Astrocyte (in vitro differentiated cells and primary cell): Measurements from ENCODE around the gene CST9. TPM values are rescaled to one million over a fixed set of nuclear protein-coding genes. Genes with fewer than 3 reads are reported as not detected.

Experiments
- DNase-seq: peaks from one replicate; pipeline ENCODE4 v3.0.0-alpha.2; 2010; ENCODE audit warnings: low read depth
- FAIRE-seq: peaks from 2 replicates; lab custom pipeline; 2011; peaks lifted over from hg19 to GRCh38; lab: Jason Lieb, UNC
- H2AFZ ChIP-seq: 2 replicates; pipeline ENCODE4 v1.6.0; 2012; ENCODE audit warnings: low read depth, low read length, inconsistent platforms
- H3K27ac ChIP-seq: 2 replicates; pipeline ENCODE4 v1.5.1; 2011; ENCODE audit warnings: low read depth, low read length, inconsistent platforms
- H3K27me3 ChIP-seq: 2 replicates; pipeline ENCODE4 v1.6.0; 2011; ENCODE audit warnings: low read length, inconsistent platforms; ENCODE audit not compliant: insufficient read depth
- H3K36me3 ChIP-seq: 2 replicates; pipeline ENCODE4 v1.5.1; 2011; ENCODE audit warnings: low read length, inconsistent platforms; ENCODE audit not compliant: insufficient read depth
- H3K4me1 ChIP-seq: 2 replicates; pipeline ENCODE4 v1.5.1; 2011; ENCODE audit warnings: low read length, inconsistent platforms; ENCODE audit not compliant: insufficient read depth
- H3K4me2 ChIP-seq: 2 replicates; pipeline ENCODE4 v1.6.0; 2012; ENCODE audit warnings: low read length, inconsistent platforms
- H3K4me3 ChIP-seq: 2 replicates; pipeline ENCODE4 v1.5.1; 2011; ENCODE audit warnings: low read depth, mild to moderate bottlenecking, low read length, inconsistent platforms; ENCODE audit not compliant: insufficient read depth
- H3K79me2 ChIP-seq: 2 replicates; pipeline ENCODE4 v1.6.0; 2012; ENCODE audit warnings: mild to moderate bottlenecking, low read length, inconsistent platforms; ENCODE audit not compliant: insufficient read depth
- H3K9ac ChIP-seq: 2 replicates; pipeline ENCODE4 v1.6.0; 2012; ENCODE audit warnings: mild to moderate bottlenecking, low read length, inconsistent platforms
- H3K9me3 ChIP-seq: 2 replicates; pipeline ENCODE4 v1.5.1; 2012; ENCODE audit warnings: low read depth, mild to moderate bottlenecking, low read length, inconsistent platforms; ENCODE audit not compliant: insufficient read depth
- H4K20me1 ChIP-seq: 2 replicates; pipeline ENCODE4 v1.6.0; 2012; ENCODE audit warnings: low read length, inconsistent platforms; ENCODE audit not compliant: insufficient read depth
- H3K27ac Mint-ChIP-seq: one replicate; pipeline ENCODE4 v1.8.0; 2021; ENCODE audit warnings: mild to moderate bottlenecking, mixed read lengths; ENCODE audit not compliant: unreplicated experiment
- H3K27me3 Mint-ChIP-seq: one replicate; pipeline ENCODE4 v1.8.0; 2021; ENCODE audit warnings: low read depth, mixed read lengths; ENCODE audit not compliant: unreplicated experiment
- H3K36me3 Mint-ChIP-seq: one replicate; pipeline ENCODE4 v1.8.0; 2021; ENCODE audit warnings: low read depth, mixed read lengths; ENCODE audit not compliant: unreplicated experiment
- H3K4me1 Mint-ChIP-seq: one replicate; pipeline ENCODE4 v1.8.0; 2021; ENCODE audit warnings: low read depth, mixed read lengths; ENCODE audit not compliant: unreplicated experiment
- H3K4me3 Mint-ChIP-seq: one replicate; pipeline ENCODE4 v1.8.0; 2021; ENCODE audit warnings: mild to moderate bottlenecking, moderate library complexity, mixed read lengths; ENCODE audit not compliant: unreplicated experiment
- H3K9me3 Mint-ChIP-seq: one replicate; pipeline ENCODE4 v1.8.0; 2021; ENCODE audit warnings: mild to moderate bottlenecking, mixed read lengths; ENCODE audit not compliant: unreplicated experiment
- CTCF ChIP-seq: IDR thresholded peaks from 2 replicates; pipeline ENCODE4 v1.5.1; 2011; ENCODE audit warnings: low read depth, mild to moderate bottlenecking, inconsistent platforms, low read length, moderate library complexity; ENCODE audit not compliant: insufficient read depth
- EZH2 ChIP-seq: IDR thresholded peaks from 2 replicates; pipeline ENCODE4 v1.6.1; 2012; ENCODE audit warnings: mild to moderate bottlenecking, low read length, inconsistent platforms; ENCODE audit not compliant: insufficient read depth
- total RNA-seq: library from RNA; stranded (reverse); gene quantifications from 2 replicates; pipeline ENCODE4 v1.2.1, GENCODE V29; 2021

CST9 gene
- total RNA-seq, 1 donor from 2014 or later = not detected

DNA sequence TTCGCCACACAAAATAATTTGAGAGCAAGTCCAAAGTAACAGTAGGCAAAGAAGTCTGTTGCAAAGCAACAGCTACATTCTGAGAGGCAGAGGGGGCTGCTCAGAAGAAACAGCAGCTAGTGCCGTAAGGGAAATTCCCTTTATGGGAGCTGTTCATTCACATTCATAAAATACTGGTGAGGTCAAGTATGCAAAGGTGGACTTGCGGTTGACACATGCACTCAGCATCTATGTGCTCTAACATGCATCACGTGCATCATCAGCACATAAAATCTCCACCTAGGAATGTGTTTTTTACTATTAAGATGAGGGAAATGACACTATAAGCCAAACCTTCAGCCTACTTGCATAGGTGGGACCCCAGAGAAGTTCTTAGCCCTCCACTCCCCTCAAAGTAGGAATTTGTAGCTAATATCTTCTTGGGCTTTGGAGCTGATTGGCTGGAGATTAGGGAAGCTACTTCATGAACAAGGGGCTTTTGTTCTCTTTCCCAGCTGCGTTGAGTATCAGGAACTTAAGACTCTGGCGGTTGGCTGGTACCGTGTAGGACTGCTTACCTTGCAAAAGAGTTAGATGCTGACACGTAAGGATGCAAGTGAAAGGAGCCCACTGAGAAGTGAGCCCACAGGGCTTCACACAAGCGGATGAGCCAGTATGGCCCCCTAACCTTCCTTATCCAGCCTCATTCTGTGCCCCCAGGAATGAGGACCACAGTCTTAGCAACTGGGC lies 19.7 kb upstream of the CST9 start:
- DNase-seq (no peak), FAIRE-seq (no peak)
- no peaks in the 10 kb centered on the region for H3K27me3 Mint-ChIP-seq
- H3K36me3 Mint-ChIP-seq = peaks cover 4% of the 10 kb centered on the region
- no peaks in the 10 kb centered on the region for H3K36me3 ChIP-seq
- no peaks in the 10 kb centered on the region for H3K9me3 ChIP-seq
- no peak overlapping the region for H3K27ac ChIP-seq
- no peaks in the 10 kb centered on the region for H3K79me2 ChIP-seq
- H3K9me3 Mint-ChIP-seq = peaks cover 5% of the 10 kb centered on the region
- no peak overlapping the region for H3K4me3 Mint-ChIP-seq
- no peak overlapping the region for H3K9ac ChIP-seq
- no peak overlapping the region for H2AFZ ChIP-seq
- H3K27me3 ChIP-seq = no peaks in the 10 kb centered on the region
- H3K27ac Mint-ChIP-seq = no peak overlapping the region
- no peak overlapping the region for H3K4me3 ChIP-seq
- no peak overlapping the region for H3K4me2 ChIP-seq
- H3K4me1 ChIP-seq = peaks cover 19% of the 10 kb centered on the region
- H4K20me1 ChIP-seq = no peaks in the 10 kb centered on the region
- TF ChIP-seq EZH2 (no peak), CTCF (no peak)
- peaks cover 36% of the 10 kb centered on the region for H3K4me1 Mint-ChIP-seq

DNA sequence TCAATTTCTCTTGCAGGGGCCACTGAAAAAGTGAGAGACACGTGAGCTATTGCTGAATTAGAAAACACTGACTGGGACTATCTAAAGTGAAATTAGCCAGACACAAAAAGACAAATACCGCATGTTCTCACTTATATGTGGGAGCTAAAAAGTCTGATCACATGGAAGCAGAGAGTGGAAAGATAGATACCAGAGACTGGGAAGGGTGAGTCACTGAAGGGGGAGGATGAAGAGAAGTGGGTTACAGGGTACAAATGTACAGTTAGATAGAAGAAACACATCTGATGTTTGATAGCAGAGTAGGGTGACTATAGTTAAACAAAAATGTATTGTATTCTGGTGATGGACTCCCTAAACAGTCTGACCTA lies 18.6 kb upstream of the CST9 start:
- Histone ChIP-seq H3K4me2 (no peak overlapping the region), H3K4me3 (no peak overlapping the region), H3K79me2 (no peaks in the 10 kb centered on the region), H4K20me1 (no peaks in the 10 kb centered on the region), H3K4me1 (peaks cover 14% of the 10 kb centered on the region), H3K27me3 (no peaks in the 10 kb centered on the region), H2AFZ (no peak overlapping the region), H3K9ac (no peak overlapping the region), H3K36me3 (no peaks in the 10 kb centered on the region), H3K9me3 (no peaks in the 10 kb centered on the region), H3K27ac (no peak overlapping the region)
- peaks cover 2% of the 10 kb centered on the region for H3K9me3 Mint-ChIP-seq
- H3K27ac Mint-ChIP-seq = no peak overlapping the region
- no peak for TF ChIP-seq CTCF
- no peak for TF ChIP-seq EZH2
- DNase-seq = no peak
- peaks cover 4% of the 10 kb centered on the region for H3K36me3 Mint-ChIP-seq
- FAIRE-seq = no peak
- H3K4me1 Mint-ChIP-seq = peaks cover 36% of the 10 kb centered on the region
- peaks cover 2% of the 10 kb centered on the region for H3K27me3 Mint-ChIP-seq
- no peak overlapping the region for H3K4me3 Mint-ChIP-seq

DNA sequence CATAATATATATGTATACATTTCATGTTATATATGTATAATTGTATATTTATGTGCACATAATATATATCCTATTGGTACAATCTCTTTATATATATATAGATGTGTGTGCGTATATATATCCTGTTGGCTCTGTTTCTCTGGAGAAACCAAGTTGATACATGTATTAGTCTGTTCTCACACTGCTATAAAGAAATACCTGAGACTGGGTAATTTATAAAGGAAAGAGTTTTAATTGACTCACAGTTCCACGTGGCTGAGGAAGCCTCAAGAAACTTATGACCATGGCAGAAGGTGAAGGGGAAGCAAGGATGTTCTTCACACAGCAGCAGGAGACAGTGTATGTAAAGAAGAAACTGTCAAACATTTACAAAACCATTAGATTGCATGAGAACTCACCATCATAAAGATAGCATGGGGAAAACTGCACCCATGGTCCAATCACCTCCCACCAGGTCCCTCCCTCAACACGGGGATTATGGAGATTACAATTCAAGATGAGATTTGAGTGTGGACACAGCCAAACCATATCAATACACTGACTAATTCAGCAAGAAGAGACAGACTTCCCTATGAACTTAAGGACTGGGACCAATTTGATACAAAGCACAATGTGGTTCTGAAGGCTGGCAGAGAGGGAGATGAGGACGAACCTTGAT lies 18.1 kb upstream of the CST9 start:
- Histone ChIP-seq H4K20me1 (no peaks in the 10 kb centered on the region), H2AFZ (no peak overlapping the region), H3K27me3 (no peaks in the 10 kb centered on the region), H3K79me2 (no peaks in the 10 kb centered on the region), H3K4me3 (no peak overlapping the region), H3K9ac (no peak overlapping the region), H3K9me3 (no peaks in the 10 kb centered on the region), H3K36me3 (no peaks in the 10 kb centered on the region), H3K4me1 (peaks cover 9% of the 10 kb centered on the region), H3K27ac (no peak overlapping the region), H3K4me2 (no peak overlapping the region)
- H3K4me1 Mint-ChIP-seq = peaks cover 34% of the 10 kb centered on the region
- peaks cover 2% of the 10 kb centered on the region for H3K9me3 Mint-ChIP-seq
- TF ChIP-seq EZH2 = no peak
- TF ChIP-seq CTCF = no peak
- peaks cover 4% of the 10 kb centered on the region for H3K36me3 Mint-ChIP-seq
- H3K27ac Mint-ChIP-seq = no peak overlapping the region
- DNase-seq = no peak
- H3K4me3 Mint-ChIP-seq = no peak overlapping the region
- peaks cover 2% of the 10 kb centered on the region for H3K27me3 Mint-ChIP-seq
- FAIRE-seq = no peak
